ENCODE results near the gene VAC14.

Gene VAC14

DNA sequence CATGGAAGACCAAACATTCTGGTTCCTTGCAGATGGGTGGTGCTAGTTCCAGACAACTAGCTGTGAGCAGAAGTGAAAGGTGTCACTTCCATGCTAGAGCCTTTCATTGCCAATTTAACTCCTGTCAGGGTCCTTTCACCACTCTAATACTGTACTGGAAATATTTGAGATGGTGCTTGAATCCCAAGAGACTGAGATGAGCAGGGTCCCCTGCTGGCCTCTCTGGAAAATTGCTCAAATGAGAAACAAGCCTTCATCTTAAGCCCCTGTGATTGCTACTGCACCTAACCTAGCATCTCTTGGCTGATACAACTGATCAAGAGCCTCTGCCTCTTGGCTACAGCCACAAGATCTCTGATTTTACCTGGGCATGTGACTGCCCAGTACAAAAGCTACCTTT lies 7.4 kb upstream of the VAC14 start:
- H3K36me3 ChIP-seq (ENCODE audit: control insufficient read depth, insufficient read depth, low read length), result no peaks in the 10 kb centered on the region
- no peak overlapping the region for H4K5ac ChIP-seq (ENCODE audit: low read length)
- no peak overlapping the region for H3K18ac ChIP-seq (ENCODE audit: low read length)
- no peaks in the 10 kb centered on the region for H3K79me1 ChIP-seq (ENCODE audit: low read length)
- H3K27ac ChIP-seq (ENCODE audit: low read depth, low read length), result no peak overlapping the region
- H3K4me3 ChIP-seq (ENCODE audit: low read length), result no peak overlapping the region
- no peak overlapping the region for H3K4ac ChIP-seq (ENCODE audit: low read depth, low read length)
- H4K8ac ChIP-seq (ENCODE audit: low read depth, low read length), result no peak overlapping the region
- no peak overlapping the region for H3K4me2 ChIP-seq (ENCODE audit: low read length)
- H3K23ac ChIP-seq (ENCODE audit: low read length), result no peak overlapping the region
- peaks cover 2% of the 10 kb centered on the region for H3K27me3 ChIP-seq (ENCODE audit: insufficient read depth, low read length, poor library complexity)
- H3K4me1 ChIP-seq (ENCODE audit: control insufficient read depth, low read depth, low read length), result no peaks in the 10 kb centered on the region
- no peak overlapping the region for H2BK15ac ChIP-seq (replicated peaks; ENCODE audit: low read depth)
- no peaks in the 10 kb centered on the region for H3K79me2 ChIP-seq (ENCODE audit: control insufficient read depth, insufficient read depth, low read length)
- DNase-seq, result no peak
- H3K56ac ChIP-seq (ENCODE audit: low read length), result no peak overlapping the region
- no peak overlapping the region for H2BK120ac ChIP-seq (ENCODE audit: low read depth, low read length)
- no peak overlapping the region for H2BK5ac ChIP-seq (ENCODE audit: low read length)
- H2AK5ac ChIP-seq (ENCODE audit: low read length), result no peak overlapping the region
- H3K9ac ChIP-seq (ENCODE audit: low read length), result no peak overlapping the region

DNA sequence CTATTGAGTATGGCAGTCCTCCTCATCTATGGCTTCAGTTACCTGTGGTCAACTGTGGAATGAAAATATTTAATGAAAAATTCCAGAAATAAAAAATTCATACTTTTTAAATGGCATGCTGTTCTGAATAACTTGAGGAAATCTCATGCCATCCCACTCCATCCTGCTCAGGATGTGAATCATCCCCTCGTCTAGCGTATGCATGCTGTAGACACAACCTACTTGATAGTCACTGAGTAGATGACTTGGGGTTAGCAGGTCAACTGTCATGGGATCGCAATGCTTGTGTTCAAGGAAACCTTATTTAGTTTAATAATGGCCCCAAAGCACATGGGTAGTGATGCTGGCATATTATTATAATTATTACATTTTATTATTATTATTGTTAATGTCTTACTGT lies 4.8 kb upstream of the VAC14 start:
- Histone ChIP-seq H3K23ac (ENCODE audit: low read length) (no peak overlapping the region), H3K4me3 (ENCODE audit: low read length) (no peak overlapping the region), H3K79me2 (ENCODE audit: control insufficient read depth, insufficient read depth, low read length) (no peaks in the 10 kb centered on the region), H3K79me1 (ENCODE audit: low read length) (no peaks in the 10 kb centered on the region), H2BK120ac (ENCODE audit: low read depth, low read length) (no peak overlapping the region), H3K4ac (ENCODE audit: low read depth, low read length) (no peak overlapping the region), H3K27me3 (ENCODE audit: insufficient read depth, low read length, poor library complexity) (peaks cover 2% of the 10 kb centered on the region), H3K36me3 (ENCODE audit: control insufficient read depth, insufficient read depth, low read length) (no peaks in the 10 kb centered on the region), H3K4me2 (ENCODE audit: low read length) (no peak overlapping the region), H3K4me1 (ENCODE audit: control insufficient read depth, low read depth, low read length) (no peaks in the 10 kb centered on the region), H4K8ac (ENCODE audit: low read depth, low read length) (no peak overlapping the region), H4K5ac (ENCODE audit: low read length) (no peak overlapping the region), H3K56ac (ENCODE audit: low read length) (no peak overlapping the region), H3K9ac (ENCODE audit: low read length) (no peak overlapping the region), H2BK15ac (replicated peaks; ENCODE audit: low read depth) (no peak overlapping the region), H3K18ac (ENCODE audit: low read length) (no peak overlapping the region), H2BK5ac (ENCODE audit: low read length) (no peak overlapping the region), H3K27ac (ENCODE audit: low read depth, low read length) (no peak overlapping the region), H2AK5ac (ENCODE audit: low read length) (no peak overlapping the region)
- no CpG with 5 or more reads among the region's 3 CpGs for WGBS (ENCODE audit: extremely low coverage, insufficient coverage, low lambda C conversion rate)
- no peak for DNase-seq

GRCh38 chr16:70805380-70805779 lies 4.4 kb upstream of the VAC14 start:
- H3K27me3 ChIP-seq (ENCODE audit: insufficient read depth, low read length, poor library complexity), result peaks cover 2% of the 10 kb centered on the region
- H3K36me3 ChIP-seq (ENCODE audit: control insufficient read depth, insufficient read depth, low read length), result no peaks in the 10 kb centered on the region
- no peaks in the 10 kb centered on the region for H3K4me1 ChIP-seq (ENCODE audit: control insufficient read depth, low read depth, low read length)
- H3K4me2 ChIP-seq (ENCODE audit: low read length), result no peak overlapping the region
- peaks cover 1% of the 10 kb centered on the region for H3K79me2 ChIP-seq (ENCODE audit: control insufficient read depth, insufficient read depth, low read length)
- no peak overlapping the region for H4K8ac ChIP-seq (ENCODE audit: low read depth, low read length)
- H3K23ac ChIP-seq (ENCODE audit: low read length), result no peak overlapping the region
- no CpG with 5 or more reads among the region's 6 CpGs for WGBS (ENCODE audit: extremely low coverage, insufficient coverage, low lambda C conversion rate)
- DNase-seq, result no peak
- no peak overlapping the region for H3K18ac ChIP-seq (ENCODE audit: low read length)
- H3K4me3 ChIP-seq (ENCODE audit: low read length), result no peak overlapping the region
- H3K27ac ChIP-seq (ENCODE audit: low read depth, low read length), result no peak overlapping the region
- H2BK15ac ChIP-seq (replicated peaks; ENCODE audit: low read depth), result no peak overlapping the region
- H3K9ac ChIP-seq (ENCODE audit: low read length), result no peak overlapping the region
- no peak overlapping the region for H2BK5ac ChIP-seq (ENCODE audit: low read length)
- no peak overlapping the region for H4K5ac ChIP-seq (ENCODE audit: low read length)
- no peak overlapping the region for H3K56ac ChIP-seq (ENCODE audit: low read length)
- peaks cover 3% of the 10 kb centered on the region for H3K79me1 ChIP-seq (ENCODE audit: low read length)
- H2AK5ac ChIP-seq (ENCODE audit: low read length), result no peak overlapping the region
- no peak overlapping the region for H2BK120ac ChIP-seq (ENCODE audit: low read depth, low read length)
- H3K4ac ChIP-seq (ENCODE audit: low read depth, low read length), result no peak overlapping the region

- H3K4me2 ChIP-seq (ENCODE audit: low read length), result no peak overlapping the region
- H2BK15ac ChIP-seq (replicated peaks; ENCODE audit: low read depth), result no peak overlapping the region
- H2BK120ac ChIP-seq (ENCODE audit: low read depth, low read length), result no peak overlapping the region
- no peak overlapping the region for H3K4me3 ChIP-seq (ENCODE audit: low read length)
- no peak overlapping the region for H2AK5ac ChIP-seq (ENCODE audit: low read length)
- peaks cover 4% of the 10 kb centered on the region for H3K79me2 ChIP-seq (ENCODE audit: control insufficient read depth, insufficient read depth, low read length)
- H3K4ac ChIP-seq (ENCODE audit: low read depth, low read length), result no peak overlapping the region
- peaks cover 2% of the 10 kb centered on the region for H3K27me3 ChIP-seq (ENCODE audit: insufficient read depth, low read length, poor library complexity)
- no peak for DNase-seq
- H3K23ac ChIP-seq (ENCODE audit: low read length), result no peak overlapping the region
- H3K79me1 ChIP-seq (ENCODE audit: low read length), result peaks cover 6% of the 10 kb centered on the region
- H4K8ac ChIP-seq (ENCODE audit: low read depth, low read length), result no peak overlapping the region
- H3K9ac ChIP-seq (ENCODE audit: low read length), result no peak overlapping the region
- no peak overlapping the region for H2BK5ac ChIP-seq (ENCODE audit: low read length)
- H3K27ac ChIP-seq (ENCODE audit: low read depth, low read length), result no peak overlapping the region
- WGBS (ENCODE audit: extremely low coverage, insufficient coverage, low lambda C conversion rate), result no CpG with 5 or more reads among the region's 2 CpGs
- no peak overlapping the region for H3K56ac ChIP-seq (ENCODE audit: low read length)
- peaks cover 3% of the 10 kb centered on the region for H3K4me1 ChIP-seq (ENCODE audit: control insufficient read depth, low read depth, low read length)
- H3K36me3 ChIP-seq (ENCODE audit: control insufficient read depth, insufficient read depth, low read length), result no peaks in the 10 kb centered on the region
- H4K5ac ChIP-seq (ENCODE audit: low read length), result no peak overlapping the region
- H3K18ac ChIP-seq (ENCODE audit: low read length), result no peak overlapping the region
Observed at GRCh38 chr16:70804734-70805169, 3.8 kb upstream of the VAC14 start.

DNA sequence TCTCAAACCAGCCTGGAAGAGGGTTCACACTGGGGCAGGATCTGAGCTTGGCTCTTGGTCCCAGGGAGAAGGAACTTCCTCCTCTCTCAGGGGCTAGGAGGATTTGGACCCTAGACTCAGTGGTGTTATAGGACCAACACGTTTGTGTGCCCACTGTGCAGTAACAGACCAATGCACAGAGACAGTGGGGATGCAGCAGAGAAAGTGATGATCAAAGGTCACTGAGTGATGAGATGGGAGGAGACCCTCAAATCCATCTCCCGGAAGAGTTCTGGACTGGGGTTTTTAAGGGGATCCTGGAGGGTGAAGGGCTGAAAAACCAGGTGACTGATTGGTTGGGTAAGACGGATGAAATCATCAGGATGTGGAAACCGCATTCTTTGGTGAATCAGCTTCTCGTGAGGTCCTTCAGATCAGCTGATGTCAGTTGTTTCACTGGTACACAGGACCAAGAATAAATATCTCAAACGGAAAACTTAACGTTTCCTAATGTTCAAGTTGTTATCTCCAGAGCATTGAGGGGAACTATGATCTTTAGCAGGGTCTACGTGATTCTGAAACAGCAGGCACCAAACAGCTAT lies 3.3 kb upstream of the VAC14 start:
- peaks cover 9% of the 10 kb centered on the region for H3K79me2 ChIP-seq (ENCODE audit: control insufficient read depth, insufficient read depth, low read length)
- DNase-seq, result peak; percentile 15

GRCh38 chr16:70803319-70803718 lies 2.4 kb upstream of the VAC14 start:
- no peak overlapping the region for H3K56ac ChIP-seq (ENCODE audit: low read length)
- H3K79me1 ChIP-seq (ENCODE audit: low read length), result peaks cover 16% of the 10 kb centered on the region
- no peak overlapping the region for H3K18ac ChIP-seq (ENCODE audit: low read length)
- no peak overlapping the region for H3K27ac ChIP-seq (ENCODE audit: low read depth, low read length)
- H3K27me3 ChIP-seq (ENCODE audit: insufficient read depth, low read length, poor library complexity), result no peaks in the 10 kb centered on the region
- no peak overlapping the region for H3K4me2 ChIP-seq (ENCODE audit: low read length)
- H3K79me2 ChIP-seq (ENCODE audit: control insufficient read depth, insufficient read depth, low read length), result peaks cover 13% of the 10 kb centered on the region
- H3K9ac ChIP-seq (ENCODE audit: low read length), result no peak overlapping the region
- H2BK5ac ChIP-seq (ENCODE audit: low read length), result no peak overlapping the region
- no peak overlapping the region for H3K23ac ChIP-seq (ENCODE audit: low read length)
- H4K5ac ChIP-seq (ENCODE audit: low read length), result no peak overlapping the region
- no peak overlapping the region for H2BK120ac ChIP-seq (ENCODE audit: low read depth, low read length)
- H2BK15ac ChIP-seq (replicated peaks; ENCODE audit: low read depth), result no peak overlapping the region
- no peak overlapping the region for H2AK5ac ChIP-seq (ENCODE audit: low read length)
- H3K4me1 ChIP-seq (ENCODE audit: control insufficient read depth, low read depth, low read length), result peaks cover 3% of the 10 kb centered on the region
- no peak for DNase-seq
- H3K4me3 ChIP-seq (ENCODE audit: low read length), result no peak overlapping the region
- H4K8ac ChIP-seq (ENCODE audit: low read depth, low read length), result no peak overlapping the region
- no peak overlapping the region for H3K4ac ChIP-seq (ENCODE audit: low read depth, low read length)
- H3K36me3 ChIP-seq (ENCODE audit: control insufficient read depth, insufficient read depth, low read length), result no peaks in the 10 kb centered on the region

More for the DNA sequence above, 3.3 kb upstream of the VAC14 start:
- H3K23ac ChIP-seq (ENCODE audit: low read length), result no peak overlapping the region
- no peak overlapping the region for H2BK120ac ChIP-seq (ENCODE audit: low read depth, low read length)
- H3K79me1 ChIP-seq (ENCODE audit: low read length), result peaks cover 10% of the 10 kb centered on the region
- H3K18ac ChIP-seq (ENCODE audit: low read length), result no peak overlapping the region
- peaks cover 2% of the 10 kb centered on the region for H3K27me3 ChIP-seq (ENCODE audit: insufficient read depth, low read length, poor library complexity)
- H2AK5ac ChIP-seq (ENCODE audit: low read length), result no peak overlapping the region
- H3K4me2 ChIP-seq (ENCODE audit: low read length), result no peak overlapping the region
- peaks cover 3% of the 10 kb centered on the region for H3K4me1 ChIP-seq (ENCODE audit: control insufficient read depth, low read depth, low read length)
- H2BK5ac ChIP-seq (ENCODE audit: low read length), result no peak overlapping the region
- no peak overlapping the region for H3K9ac ChIP-seq (ENCODE audit: low read length)
- H3K36me3 ChIP-seq (ENCODE audit: control insufficient read depth, insufficient read depth, low read length), result no peaks in the 10 kb centered on the region
- H3K4ac ChIP-seq (ENCODE audit: low read depth, low read length), result no peak overlapping the region
- H2BK15ac ChIP-seq (replicated peaks; ENCODE audit: low read depth), result no peak overlapping the region
- H3K4me3 ChIP-seq (ENCODE audit: low read length), result no peak overlapping the region
- H4K8ac ChIP-seq (ENCODE audit: low read depth, low read length), result no peak overlapping the region
- H3K56ac ChIP-seq (ENCODE audit: low read length), result no peak overlapping the region
- H4K5ac ChIP-seq (ENCODE audit: low read length), result no peak overlapping the region
- no CpG with 5 or more reads among the region's 8 CpGs for WGBS (ENCODE audit: extremely low coverage, insufficient coverage, low lambda C conversion rate)
- no peak overlapping the region for H3K27ac ChIP-seq (ENCODE audit: low read depth, low read length)

All from mesendoderm (in vitro differentiated cells).